Islet of Langerhans (tissue), 1 donor: ENCODE measurements around the gene HBS1L.

ENCODE experiments used
- FAIRE-seq: peaks from one replicate; lab custom pipeline; 2011; peaks lifted over from hg19 to GRCh38; lab: Jason Lieb, UNC

The HBS1L gene

GRCh38 chr6:134997133-134997995, 57.3 kb downstream of the HBS1L start:
- FAIRE-seq: no peak

GRCh38 chr6:134995536-134995935, 59.1 kb downstream of the HBS1L start:
- FAIRE-seq: no peak

- no peak for FAIRE-seq
Observed at GRCh38 chr6:134994431-134994830, 60.2 kb downstream of the HBS1L start.

- FAIRE-seq: no peak
Observed at GRCh38 chr6:134992155-134992554, 62.5 kb downstream of the HBS1L start.

- FAIRE-seq: no peak
Observed at GRCh38 chr6:134990262-134990661, 64.4 kb downstream of the HBS1L start.

GRCh38 chr6:134984821-134985220, 69.8 kb downstream of the HBS1L start:
- FAIRE-seq: no peak

- no peak for FAIRE-seq
Observed at GRCh38 chr6:134983823-134984222, 70.8 kb downstream of the HBS1L start.

- no peak for FAIRE-seq
Observed at GRCh38 chr6:134982161-134982560, 72.5 kb downstream of the HBS1L start.

- no peak for FAIRE-seq
Observed at GRCh38 chr6:134980846-134981245, 73.8 kb downstream of the HBS1L start.

GRCh38 chr6:134979142-134979541, 75.5 kb downstream of the HBS1L start:
- no peak for FAIRE-seq

- no peak for FAIRE-seq
Observed at GRCh38 chr6:134974370-134974769, 80.3 kb downstream of the HBS1L start.

- no peak for FAIRE-seq
Observed at GRCh38 chr6:134967711-134968110, 86.9 kb downstream of the HBS1L start.

- FAIRE-seq: no peak
Observed at GRCh38 chr6:134964451-134965203, 90.0 kb downstream of the HBS1L start.

GRCh38 chr6:134962421-134962820, 92.2 kb downstream of the HBS1L start:
- FAIRE-seq: no peak

GRCh38 chr6:134961366-134961765, 93.3 kb downstream of the HBS1L start:
- no peak for FAIRE-seq

GRCh38 chr6:134959603-134960002, 95.0 kb downstream of the HBS1L start:
- no peak for FAIRE-seq

GRCh38 chr6:134956676-134957075, 97.9 kb downstream of the HBS1L start:
- no peak for FAIRE-seq

GRCh38 chr6:134956032-134956431, 98.6 kb downstream of the HBS1L start:
- no peak for FAIRE-seq

- FAIRE-seq: no peak
Observed at GRCh38 chr6:134954272-134955000, 100.2 kb downstream of the HBS1L start.

GRCh38 chr6:134951494-134952263, 102.9 kb downstream of the HBS1L start:
- FAIRE-seq: no peak

- FAIRE-seq: no peak
Observed at GRCh38 chr6:134950482-134950881, 104.1 kb downstream of the HBS1L start.

GRCh38 chr6:134949927-134950326, 104.7 kb downstream of the HBS1L start, which contains the start of gene ALDH8A1:
TSS of gene ALDH8A1 (minus strand) at chr6:134950101. CDS start at chr6:134950053, 48 bp downstream.
- FAIRE-seq: no peak
